WTC11 (cell line): ENCODE results near the gene ARSB. TPM values are rescaled to one million over a fixed set of nuclear protein-coding genes. Genes with fewer than 3 reads are reported as not detected.

Experiments used
- ATAC-seq: fragments of 200-7000 bp; cut with Tn5 transposase; 2 replicates; pipeline ENCODE4 v1.10.0; 2021; ENCODE audit warnings: mild to moderate bottlenecking, moderate library complexity
- CTCF ChIA-PET: fragments of 300-600 bp; sonication (Branson Sonifier 250); formaldehyde crosslinking; loops from one replicate; lab custom pipeline; 2021; ENCODE audit warnings: antibody characterized with exemption; lab: Charles Lee
- POLR2A ChIA-PET: fragments of 350-600 bp; sonication (Branson Sonifier 250); formaldehyde crosslinking; loops from one replicate; lab custom pipeline; 2021; ENCODE audit warnings: antibody characterized with exemption; lab: Charles Lee
- DNase-seq: peaks from one replicate; pipeline ENCODE4 v3.0.0; 2021; ENCODE audit warnings: low spot score
- H3K27ac Mint-ChIP-seq: 2 replicates; pipeline ENCODE4 v1.8.0; 2021; ENCODE audit warnings: mixed read lengths
- H3K27me3 Mint-ChIP-seq: 2 replicates; pipeline ENCODE4 v1.8.0; 2021; ENCODE audit warnings: low read depth, mild to moderate bottlenecking, moderate library complexity, mixed read lengths
- H3K36me3 Mint-ChIP-seq: 2 replicates; pipeline ENCODE4 v1.8.0; 2021; ENCODE audit warnings: mixed read lengths
- H3K4me1 Mint-ChIP-seq: 2 replicates; pipeline ENCODE4 v1.8.0; 2022; ENCODE audit warnings: mixed read lengths
- H3K4me3 Mint-ChIP-seq: 2 replicates; pipeline ENCODE4 v1.8.0; 2021; ENCODE audit warnings: mild to moderate bottlenecking, moderate library complexity, mixed read lengths
- H3K9me3 Mint-ChIP-seq: 2 replicates; pipeline ENCODE4 v1.8.0; 2021; ENCODE audit warnings: mixed read lengths
- AFF4 ChIP-seq: sonication (generic); formaldehyde crosslinking; IDR thresholded peaks from 2 replicates; pipeline ENCODE4 v1.8.1; 2023; ENCODE audit warnings: mild to moderate bottlenecking, missing genetic modification reagents, borderline replicate concordance
- ATF1 ChIP-seq: sonication (generic); formaldehyde crosslinking; IDR thresholded peaks from 2 replicates; pipeline ENCODE4 v1.8.1; 2023; ENCODE audit warnings: mild to moderate bottlenecking, moderate library complexity, missing genetic modification reagents
- CTCF ChIP-seq: fragments of 200-600 bp; IDR thresholded peaks from 2 replicates; pipeline ENCODE4 v1.8.0; 2022; ENCODE audit warnings: antibody characterized with exemption
- E2F1 ChIP-seq: sonication (generic); formaldehyde crosslinking; IDR thresholded peaks from 2 replicates; pipeline ENCODE4 v1.8.0; 2022; ENCODE audit warnings: mild to moderate bottlenecking, missing genetic modification reagents
- E2F5 ChIP-seq: sonication (generic); formaldehyde crosslinking; IDR thresholded peaks from 2 replicates; pipeline ENCODE4 v1.8.1; 2022; ENCODE audit warnings: mild to moderate bottlenecking, moderate library complexity, missing genetic modification reagents
- EMX1 ChIP-seq: fragments of 250-450 bp; sonication (Bioruptor Pico); IDR thresholded peaks from 2 replicates; pipeline ENCODE4 v1.8.0; 2021; ENCODE audit warnings: mild to moderate bottlenecking
- ERG ChIP-seq: fragments of 250-450 bp; sonication (Bioruptor Pico); IDR thresholded peaks from 2 replicates; pipeline ENCODE4 v1.8.0; 2021; ENCODE audit warnings: mild to moderate bottlenecking
- FOXJ3 ChIP-seq: sonication (generic); formaldehyde crosslinking; IDR thresholded peaks from 2 replicates; pipeline ENCODE4 v1.9.0; 2021; ENCODE audit warnings: missing genetic modification reagents, mild to moderate bottlenecking, borderline replicate concordance
- FOXP4 ChIP-seq: sonication (generic); formaldehyde crosslinking; IDR thresholded peaks from 2 replicates; pipeline ENCODE4 v1.8.0; 2022; ENCODE audit warnings: mild to moderate bottlenecking, missing genetic modification reagents
- NFE2L1 ChIP-seq: sonication (generic); formaldehyde crosslinking; IDR thresholded peaks from 2 replicates; pipeline ENCODE4 v1.8.1; 2023; ENCODE audit warnings: missing genetic modification reagents
- NR1H2 ChIP-seq: sonication (generic); formaldehyde crosslinking; IDR thresholded peaks from 2 replicates; pipeline ENCODE4 v1.9.0; 2021; ENCODE audit warnings: mild to moderate bottlenecking, moderate library complexity, missing genetic modification reagents
- NR2C2 ChIP-seq: sonication (generic); formaldehyde crosslinking; IDR thresholded peaks from 2 replicates; pipeline ENCODE4 v1.8.0; 2022; ENCODE audit warnings: mild to moderate bottlenecking, missing genetic modification reagents
- SOX15 ChIP-seq: fragments of 250-450 bp; sonication (Bioruptor Pico); IDR thresholded peaks from 2 replicates; pipeline ENCODE4 v1.9.0; 2021; ENCODE audit warnings: mild to moderate bottlenecking
- SP1 ChIP-seq: sonication (generic); formaldehyde crosslinking; conservative IDR thresholded peaks from 2 replicates; pipeline ENCODE4 v1.8.1; 2022; ENCODE audit warnings: missing genetic modification reagents
- USF2 ChIP-seq: sonication (generic); formaldehyde crosslinking; IDR thresholded peaks from 2 replicates; pipeline ENCODE4 v1.8.1; 2023; ENCODE audit warnings: mild to moderate bottlenecking, missing genetic modification reagents, moderate library complexity
- ZNF121 ChIP-seq: sonication (generic); formaldehyde crosslinking; IDR thresholded peaks from 2 replicates; pipeline ENCODE4 v1.8.0; 2023; ENCODE audit warnings: missing genetic modification reagents
- ZNF396 ChIP-seq: fragments of 250-450 bp; sonication (Bioruptor Pico); IDR thresholded peaks from 2 replicates; pipeline ENCODE4 v1.8.0; 2021; ENCODE audit warnings: mild to moderate bottlenecking, moderate library complexity, borderline replicate concordance
- ZNF416 ChIP-seq: fragments of 250-450 bp; sonication (Bioruptor Pico); IDR thresholded peaks from 2 replicates; pipeline ENCODE4 v1.9.0; 2021; ENCODE audit warnings: mild to moderate bottlenecking, inconsistent platforms
- ZNF425 ChIP-seq: fragments of 250-450 bp; sonication (Bioruptor Pico); conservative IDR thresholded peaks from 2 replicates; pipeline ENCODE4 v1.9.0; 2021; ENCODE audit warnings: mild to moderate bottlenecking
- ZSCAN18 ChIP-seq: fragments of 250-450 bp; sonication (Bioruptor Pico); IDR thresholded peaks from 2 replicates; pipeline ENCODE4 v2.1.2; 2022; ENCODE audit warnings: mild to moderate bottlenecking, moderate library complexity
- total RNA-seq: library from RNA; stranded (reverse); gene quantifications from 3 replicates; pipeline ENCODE4 v1.2.3, GENCODE V29; 2021

Gene ARSB
- total RNA-seq, 1 experiment from 2014 or later: 9.7 TPM

- H3K27me3 Mint-ChIP-seq: no peaks in the 10 kb centered on the region
- no peak for TF ChIP-seq USF2 (CRISPR knock-in tag)
- TF ChIP-seq ERG (CRISPR knock-in tag): no peak
- TF ChIP-seq SOX15 (CRISPR knock-in tag): no peak
- no peak for TF ChIP-seq ZNF416
- TF ChIP-seq E2F1 (CRISPR knock-in tag): no peak
- no peak for TF ChIP-seq FOXP4 (CRISPR knock-in tag)
- no peak for TF ChIP-seq ZSCAN18
- TF ChIP-seq FOXJ3 (CRISPR knock-in tag): no peak
- no peak for TF ChIP-seq CTCF
- TF ChIP-seq EMX1: no peak
- TF ChIP-seq E2F5 (CRISPR knock-in tag): no peak
- TF ChIP-seq NFE2L1: no peak
- no peak for TF ChIP-seq ZNF425
- TF ChIP-seq SP1 (CRISPR knock-in tag): no peak
- no peak for TF ChIP-seq ZNF396
- TF ChIP-seq NR1H2 (CRISPR knock-in tag): no peak
- no peak for TF ChIP-seq AFF4 (CRISPR knock-in tag)
- TF ChIP-seq NR2C2: no peak
- TF ChIP-seq ZNF121 (CRISPR knock-in tag): no peak
- no peak for TF ChIP-seq ATF1 (CRISPR knock-in tag)
- H3K4me1 Mint-ChIP-seq: no peaks in the 10 kb centered on the region
- no peaks in the 10 kb centered on the region for H3K36me3 Mint-ChIP-seq
- no peaks in the 10 kb centered on the region for H3K9me3 Mint-ChIP-seq
- ChIA-PET POLR2A (no interaction called here), CTCF (no interaction called here)
- ATAC-seq (no peak), DNase-seq (no peak)
- no peak overlapping the region for H3K4me3 Mint-ChIP-seq
- H3K27ac Mint-ChIP-seq: no peak overlapping the region
These were observed 31.9 kb downstream of the ARSB start for GRCh38 chr5:78953092-78953800.
